ENCODE measurements around the gene PPIE. TPM values are rescaled to one million over a fixed set of nuclear protein-coding genes. Genes with fewer than 3 reads are reported as not detected.

Gene PPIE
- total and polyA plus RNA-seq, 2 experiments from 2014 or later, result 35.5 to 61.2 TPM

- WGBS (ENCODE audit: low lambda C conversion rate, missing lambda C conversion rate), result 9% methylated on average over 8 of the region's 8 CpGs
- TF ChIP-seq EZH2 (IDR thresholded peaks at IDR 0.05; ENCODE audit: borderline replicate concordance), result no peak
- peak; percentile 78 for TF ChIP-seq CTCF (IDR thresholded peaks at IDR 0.05; ENCODE audit: poor library complexity)
- no peak for TF ChIP-seq EZH2phosphoT487 (IDR thresholded peaks at IDR 0.05; ENCODE audit: low read depth, severe bottlenecking, unreplicated experiment)
These were observed 61.2 kb downstream of the PPIE start for GRCh38 chr1:39799770-39800470.

GRCh38 chr1:39800471-39800835 lies 61.8 kb downstream of the PPIE start:
- H3K4me2 ChIP-seq, result no peak overlapping the region
- DNase-seq (ENCODE audit: low spot score), result no peak
- H3K36me3 ChIP-seq (replicated peaks; ENCODE audit: insufficient read depth, low read depth), result no peaks in the 10 kb centered on the region
- peaks cover 2% of the 10 kb centered on the region for H3K4me1 ChIP-seq (ENCODE audit: insufficient read depth)
- H3K79me2 ChIP-seq, result no peaks in the 10 kb centered on the region
- 81% methylated on average over 3 of the region's 3 CpGs for WGBS (ENCODE audit: low lambda C conversion rate, missing lambda C conversion rate)
- no peaks in the 10 kb centered on the region for H3K9me2 ChIP-seq (replicated peaks; ENCODE audit: insufficient read depth)
- peak overlapping the region; percentile 14 for H3K27ac ChIP-seq
- no peak overlapping the region for H3K4me3 ChIP-seq
- H2AFZ ChIP-seq, result no peak overlapping the region
- no peak for TF ChIP-seq EZH2 (IDR thresholded peaks at IDR 0.05; ENCODE audit: borderline replicate concordance)
- TF ChIP-seq EZH2phosphoT487 (IDR thresholded peaks at IDR 0.05; ENCODE audit: low read depth, severe bottlenecking, unreplicated experiment), result no peak
- no peak for TF ChIP-seq CTCF (IDR thresholded peaks at IDR 0.05; ENCODE audit: poor library complexity)
- no peaks in the 10 kb centered on the region for H3K9me3 ChIP-seq (ENCODE audit: low read depth)
- H3K27me3 ChIP-seq, result no peaks in the 10 kb centered on the region
- H4K20me1 ChIP-seq (ENCODE audit: insufficient read depth, poor library complexity, severe bottlenecking), result no peaks in the 10 kb centered on the region

More at GRCh38 chr1:39799770-39800470, 61.2 kb downstream of the PPIE start:
- no peaks in the 10 kb centered on the region for H3K79me2 ChIP-seq
- no peak overlapping the region for H3K4me2 ChIP-seq
- H3K4me1 ChIP-seq (ENCODE audit: insufficient read depth), result peaks cover 2% of the 10 kb centered on the region
- H3K9me2 ChIP-seq (replicated peaks; ENCODE audit: insufficient read depth), result no peaks in the 10 kb centered on the region
- peak overlapping the region; percentile 64 for H3K27ac ChIP-seq
- H3K9me3 ChIP-seq (ENCODE audit: low read depth), result no peaks in the 10 kb centered on the region
- H2AFZ ChIP-seq, result no peak overlapping the region
- DNase-seq (ENCODE audit: low spot score), result peak; percentile 65
- no peaks in the 10 kb centered on the region for H3K27me3 ChIP-seq
- H4K20me1 ChIP-seq (ENCODE audit: insufficient read depth, poor library complexity, severe bottlenecking), result no peaks in the 10 kb centered on the region
- no peak overlapping the region for H3K4me3 ChIP-seq
- no peaks in the 10 kb centered on the region for H3K36me3 ChIP-seq (replicated peaks; ENCODE audit: insufficient read depth, low read depth)

- H3K9me2 ChIP-seq (replicated peaks; ENCODE audit: insufficient read depth), result no peaks in the 10 kb centered on the region
- no peaks in the 10 kb centered on the region for H4K20me1 ChIP-seq (ENCODE audit: insufficient read depth, poor library complexity, severe bottlenecking)
- no peaks in the 10 kb centered on the region for H3K27me3 ChIP-seq
- no peak for TF ChIP-seq EZH2phosphoT487 (IDR thresholded peaks at IDR 0.05; ENCODE audit: low read depth, severe bottlenecking, unreplicated experiment)
- TF ChIP-seq CTCF (IDR thresholded peaks at IDR 0.05; ENCODE audit: poor library complexity), result no peak
- no peak for TF ChIP-seq EZH2 (IDR thresholded peaks at IDR 0.05; ENCODE audit: borderline replicate concordance)
- no peak for DNase-seq (ENCODE audit: low spot score)
- H3K4me2 ChIP-seq, result no peak overlapping the region
- H3K79me2 ChIP-seq, result no peaks in the 10 kb centered on the region
- H2AFZ ChIP-seq, result no peak overlapping the region
- H3K4me1 ChIP-seq (ENCODE audit: insufficient read depth), result peaks cover 2% of the 10 kb centered on the region
- no peaks in the 10 kb centered on the region for H3K9me3 ChIP-seq (ENCODE audit: low read depth)
- no peak overlapping the region for H3K27ac ChIP-seq
- no peaks in the 10 kb centered on the region for H3K36me3 ChIP-seq (replicated peaks; ENCODE audit: insufficient read depth, low read depth)
- WGBS (ENCODE audit: low lambda C conversion rate, missing lambda C conversion rate), result 88% methylated on average over 14 of the region's 14 CpGs
- no peak overlapping the region for H3K4me3 ChIP-seq
These were observed 64.0 kb downstream of the PPIE start for GRCh38 chr1:39802496-39803260.
